Activated CD4-positive, alpha-beta memory T cell treated with anti-CD3 and anti-CD28 coated beads for 36 hours (primary cell): ENCODE measurements around the gene GDPD4. TPM values are rescaled to one million over a fixed set of nuclear protein-coding genes. Genes with fewer than 3 reads are reported as not detected.

ENCODE experiments used
- CTCF ChIA-PET: fragments of 350-600 bp; sonication (Branson Sonifier 250); formaldehyde crosslinking; loops from one replicate; lab custom pipeline; 2021; ENCODE audit warnings: antibody characterized with exemption, inconsistent platforms; lab: Charles Lee
- POLR2A ChIA-PET: fragments of 350-600 bp; sonication (Branson Sonifier 250); formaldehyde crosslinking; loops from one replicate; lab custom pipeline; 2021; ENCODE audit warnings: antibody characterized with exemption; lab: Charles Lee
- DNase-seq: peaks from one replicate; pipeline ENCODE4 v3.0.0-alpha.2; 2020
- H3K27ac Mint-ChIP-seq: one replicate; pipeline ENCODE4 v1.8.0; 2021; ENCODE audit warnings: mixed read lengths
- H3K27me3 Mint-ChIP-seq: one replicate; pipeline ENCODE4 v1.8.0; 2021; ENCODE audit warnings: mixed read lengths
- H3K36me3 Mint-ChIP-seq: one replicate; pipeline ENCODE4 v1.8.0; 2021; ENCODE audit warnings: mixed read lengths
- H3K4me1 Mint-ChIP-seq: one replicate; pipeline ENCODE4 v1.8.0; 2021; ENCODE audit warnings: low read depth, mixed read lengths
- H3K4me3 Mint-ChIP-seq: one replicate; pipeline ENCODE4 v1.8.0; 2021; ENCODE audit warnings: mild to moderate bottlenecking, mixed read lengths
- H3K9me3 Mint-ChIP-seq: one replicate; pipeline ENCODE4 v1.8.0; 2021; ENCODE audit warnings: mixed read lengths
- intact Hi-C: fragments of 100-400 bp; cut with micrococcal nuclease; formaldehyde crosslinking; loops from one replicate; pipeline ENCODE4 v1.15.1; 2023
- total RNA-seq, 2 experiments: library from RNA; stranded (reverse); gene quantifications; one replicate each; pipeline ENCODE4 v1.2.3, GENCODE V29; 2021

The GDPD4 gene
- total RNA-seq, 2 experiments from 2014 or later, result not detected

- no peaks in the 10 kb centered on the region for H3K36me3 Mint-ChIP-seq
- intact Hi-C loops, result no loop called here
- DNase-seq, result no peak
- H3K4me1 Mint-ChIP-seq, result no peaks in the 10 kb centered on the region
- no peaks in the 10 kb centered on the region for H3K9me3 Mint-ChIP-seq
- H3K27ac Mint-ChIP-seq, result no peak overlapping the region
- H3K27me3 Mint-ChIP-seq, result peaks cover 9% of the 10 kb centered on the region
- ChIA-PET POLR2A (no interaction called here), CTCF (no interaction called here)
- no peak overlapping the region for H3K4me3 Mint-ChIP-seq
Measured at GRCh38 chr11:77217156-77217555, 84.3 kb downstream of the GDPD4 start.

DNA sequence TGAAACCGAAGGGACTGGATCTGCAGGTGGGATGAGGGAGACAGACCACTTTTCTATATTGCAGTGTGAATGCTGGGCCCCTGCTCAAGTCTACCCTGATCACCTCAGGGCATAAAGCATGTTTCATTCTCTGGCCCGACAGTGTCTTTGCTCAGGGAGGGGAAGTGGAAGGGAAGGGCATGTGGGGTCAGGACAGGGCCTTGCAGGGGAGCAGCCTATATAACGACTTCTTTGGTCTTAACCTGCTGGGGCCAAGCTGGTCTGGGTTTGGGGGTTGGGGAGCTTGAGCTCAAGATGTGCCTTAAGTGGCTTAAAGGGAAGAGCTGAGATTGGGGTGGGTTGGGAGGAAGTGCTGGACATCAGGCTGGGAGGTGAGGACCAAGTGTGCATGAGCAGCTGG lies 86.4 kb downstream of the GDPD4 start:
- intact Hi-C loops, result no loop called here
- Mint-ChIP-seq H3K27ac (no peak overlapping the region), H3K9me3 (no peaks in the 10 kb centered on the region), H3K4me1 (no peaks in the 10 kb centered on the region), H3K27me3 (no peaks in the 10 kb centered on the region), H3K36me3 (no peaks in the 10 kb centered on the region), H3K4me3 (no peak overlapping the region)
- POLR2A ChIA-PET, result no interaction called here
- DNase-seq, result no peak
- CTCF ChIA-PET, result no interaction called here

DNA sequence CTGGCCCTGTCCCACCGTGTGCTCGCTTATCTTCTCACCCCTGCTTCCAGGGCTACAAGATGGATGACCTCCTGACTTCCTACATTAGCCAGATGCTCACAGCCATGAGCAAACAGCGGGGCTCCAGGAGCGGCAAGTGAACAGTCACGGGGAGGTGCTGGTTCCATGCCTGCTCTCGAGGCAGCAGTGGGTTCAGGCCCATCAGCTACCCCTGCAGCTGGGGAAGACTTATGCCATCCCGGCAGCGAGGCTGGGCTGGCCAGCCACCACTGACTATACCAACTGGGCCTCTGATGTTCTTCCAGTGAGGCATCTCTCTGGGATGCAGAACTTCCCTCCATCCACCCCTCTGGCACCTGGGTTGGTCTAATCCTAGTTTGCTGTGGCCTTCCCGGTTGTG lies 86.9 kb downstream of the GDPD4 start:
- Mint-ChIP-seq H3K27me3 (no peaks in the 10 kb centered on the region), H3K4me3 (no peak overlapping the region), H3K36me3 (no peaks in the 10 kb centered on the region), H3K9me3 (no peaks in the 10 kb centered on the region), H3K27ac (no peak overlapping the region), H3K4me1 (no peaks in the 10 kb centered on the region)
- no peak for DNase-seq
- intact Hi-C loops, result no loop called here
- POLR2A ChIA-PET, result no interaction called here
- CTCF ChIA-PET, result no interaction called here

DNA sequence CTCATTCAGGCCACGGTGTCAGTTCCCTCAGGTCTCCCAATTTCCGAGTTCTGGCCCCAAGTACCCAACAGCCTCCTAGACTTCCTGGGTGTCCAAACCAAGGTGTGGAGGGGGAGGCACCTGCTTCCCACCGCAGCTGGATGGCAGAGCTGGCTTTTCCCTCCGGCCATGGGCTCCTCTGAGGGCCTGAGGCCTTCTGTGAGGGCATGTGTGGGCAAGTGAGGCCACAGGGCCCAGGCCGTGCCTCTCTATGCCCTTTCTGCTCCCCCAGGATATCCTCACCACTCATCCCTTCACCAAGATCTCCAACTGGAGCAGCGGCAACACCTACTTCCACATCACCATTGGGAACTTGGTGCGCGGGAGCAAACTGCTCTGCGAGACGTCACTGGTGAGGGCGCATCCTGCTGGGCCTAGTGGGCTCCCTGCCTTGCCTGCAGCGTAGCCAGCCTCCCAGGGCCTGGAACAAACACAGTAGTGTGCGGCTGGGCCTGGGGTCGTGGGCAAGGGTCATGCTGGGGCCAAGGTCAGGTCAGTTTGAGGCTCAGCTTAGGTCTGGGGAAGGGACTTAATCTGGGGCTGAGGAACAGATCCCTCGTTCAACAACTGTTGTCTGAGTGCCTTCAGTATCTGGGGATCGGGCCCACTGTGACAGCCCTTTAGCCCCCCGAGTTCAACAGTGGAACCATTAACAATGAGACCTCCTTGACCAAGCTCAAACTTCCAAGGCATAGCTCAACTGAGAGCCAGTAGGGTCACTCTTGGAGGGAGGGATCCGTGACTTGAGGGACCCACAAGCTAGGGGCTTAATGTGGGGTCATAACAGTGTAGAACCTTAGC lies 87.7 kb downstream of the GDPD4 start:
- DNase-seq, result no peak
- no peaks in the 10 kb centered on the region for H3K4me1 Mint-ChIP-seq
- no peaks in the 10 kb centered on the region for H3K27me3 Mint-ChIP-seq
- ChIA-PET POLR2A (no interaction called here), CTCF (no interaction called here)
- no peaks in the 10 kb centered on the region for H3K9me3 Mint-ChIP-seq
- H3K27ac Mint-ChIP-seq, result no peak overlapping the region
- no peaks in the 10 kb centered on the region for H3K36me3 Mint-ChIP-seq
- no peak overlapping the region for H3K4me3 Mint-ChIP-seq
- intact Hi-C loops, result no loop called here

DNA sequence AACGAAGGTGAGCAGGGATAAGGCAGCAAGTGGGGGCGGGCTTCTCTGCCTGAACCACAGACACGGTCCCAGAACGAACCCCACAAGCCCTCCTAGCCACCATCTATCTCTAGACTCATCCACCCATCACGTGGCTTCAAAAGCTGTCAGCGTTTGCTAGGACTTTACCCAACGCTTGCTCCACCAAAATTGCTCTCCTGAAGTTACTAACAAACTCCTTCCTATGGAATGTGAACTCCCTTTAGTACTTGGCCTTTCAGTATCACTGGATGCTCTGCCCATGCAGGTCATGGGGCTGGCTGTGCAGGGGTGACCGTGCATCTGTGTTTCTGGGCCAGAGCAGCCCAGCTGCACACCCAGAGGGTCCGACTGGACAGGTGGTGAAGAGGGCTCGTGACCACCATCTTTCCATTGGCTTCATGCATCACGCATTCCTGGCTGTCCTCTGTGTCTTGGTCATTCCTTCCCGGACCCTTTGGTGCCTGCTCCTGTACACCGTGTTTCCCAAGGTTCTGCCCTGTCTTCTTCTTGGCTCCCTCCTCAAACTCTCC lies 88.4 kb downstream of the GDPD4 start:
- Mint-ChIP-seq H3K36me3 (no peaks in the 10 kb centered on the region), H3K4me1 (no peaks in the 10 kb centered on the region), H3K27ac (no peak overlapping the region), H3K9me3 (no peaks in the 10 kb centered on the region), H3K27me3 (no peaks in the 10 kb centered on the region), H3K4me3 (no peak overlapping the region)
- DNase-seq, result no peak
- ChIA-PET POLR2A (no interaction called here), CTCF (no interaction called here)
- intact Hi-C loops, result no loop called here

GRCh38 chr11:77212314-77213007 lies 89.0 kb downstream of the GDPD4 start:
- H3K27ac Mint-ChIP-seq, result no peak overlapping the region

GRCh38 chr11:77211594-77212251 lies 89.8 kb downstream of the GDPD4 start:
- Mint-ChIP-seq H3K4me1 (no peaks in the 10 kb centered on the region), H3K27me3 (no peaks in the 10 kb centered on the region), H3K27ac (no peak overlapping the region), H3K4me3 (no peak overlapping the region), H3K9me3 (no peaks in the 10 kb centered on the region), H3K36me3 (no peaks in the 10 kb centered on the region)
- POLR2A ChIA-PET, result no interaction called here
- CTCF ChIA-PET, result interaction anchor here (1.1 kb wide), 1 partner anchor 85 kb away, joined by 3 read pairs; no protein-coding TSS in a partner anchor
- intact Hi-C loops, result no loop called here
- no peak for DNase-seq

More at GRCh38 chr11:77212314-77213007, 89.0 kb downstream of the GDPD4 start:
- Mint-ChIP-seq H3K4me3 (no peak overlapping the region), H3K27me3 (no peaks in the 10 kb centered on the region), H3K4me1 (no peaks in the 10 kb centered on the region), H3K9me3 (no peaks in the 10 kb centered on the region), H3K36me3 (no peaks in the 10 kb centered on the region)
- no peak for DNase-seq
- POLR2A ChIA-PET, result no interaction called here
- CTCF ChIA-PET, result interaction anchor here (1.1 kb wide), 1 partner anchor 85 kb away, joined by 3 read pairs; no protein-coding TSS in a partner anchor
- intact Hi-C loops, result no loop called here

DNA sequence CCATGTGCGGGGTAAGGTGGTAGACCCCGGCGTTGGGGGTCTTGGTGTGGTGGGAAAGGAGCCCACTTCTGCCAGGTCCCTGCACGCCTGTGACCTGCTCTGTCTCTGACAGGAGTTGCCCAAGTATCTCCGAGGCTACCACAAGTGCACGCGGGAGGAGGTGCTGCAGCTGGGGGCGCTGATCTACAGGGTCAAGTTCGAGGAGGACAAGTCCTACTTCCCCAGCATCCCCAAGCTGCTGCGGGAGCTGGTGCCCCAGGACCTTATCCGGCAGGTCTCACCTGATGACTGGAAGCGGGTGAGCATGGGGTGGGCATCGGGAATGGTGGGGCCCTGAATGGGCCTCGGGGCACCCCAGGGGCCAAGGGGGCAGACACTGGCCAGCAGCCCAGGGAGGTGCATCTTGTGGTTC lies 90.4 kb downstream of the GDPD4 start:
- H3K9me3 Mint-ChIP-seq, result no peaks in the 10 kb centered on the region
- H3K36me3 Mint-ChIP-seq, result no peaks in the 10 kb centered on the region
- no peak for DNase-seq
- POLR2A ChIA-PET, result no interaction called here
- H3K4me1 Mint-ChIP-seq, result no peaks in the 10 kb centered on the region
- no peaks in the 10 kb centered on the region for H3K27me3 Mint-ChIP-seq
- CTCF ChIA-PET, result interaction anchor here (1.1 kb wide), 1 partner anchor 84 kb away, joined by 3 read pairs; no protein-coding TSS in a partner anchor
- H3K4me3 Mint-ChIP-seq, result no peak overlapping the region
- H3K27ac Mint-ChIP-seq, result no peak overlapping the region
- intact Hi-C loops, result no loop called here

DNA sequence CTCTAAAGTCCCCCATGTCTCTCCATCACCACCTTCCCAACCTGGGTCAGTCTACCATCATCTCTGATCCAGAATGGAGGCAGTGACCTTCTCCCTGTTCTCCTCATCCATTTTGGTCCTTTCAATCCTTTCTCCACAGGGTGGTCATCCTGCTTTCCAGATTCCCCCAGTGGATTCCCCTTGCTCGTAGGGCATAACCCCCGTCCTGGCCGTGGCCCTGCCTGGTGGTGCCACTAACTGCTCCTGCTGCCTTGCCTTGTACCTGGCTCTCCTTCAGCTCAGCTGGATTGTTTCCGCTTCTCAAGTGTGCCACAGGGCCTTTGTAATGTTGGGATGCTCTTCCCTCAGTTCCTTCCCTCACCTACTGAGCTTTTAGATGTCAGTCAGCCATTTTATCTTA lies 91.8 kb downstream of the GDPD4 start:
- H3K36me3 Mint-ChIP-seq, result no peaks in the 10 kb centered on the region
- no peak for DNase-seq
- no peaks in the 10 kb centered on the region for H3K9me3 Mint-ChIP-seq
- H3K27me3 Mint-ChIP-seq, result no peaks in the 10 kb centered on the region
- intact Hi-C loops, result no loop called here
- CTCF ChIA-PET, result no interaction called here
- H3K4me1 Mint-ChIP-seq, result no peaks in the 10 kb centered on the region
- POLR2A ChIA-PET, result no interaction called here
- H3K27ac Mint-ChIP-seq, result no peak overlapping the region
- no peak overlapping the region for H3K4me3 Mint-ChIP-seq

GRCh38 chr11:77208535-77208934 lies 93.0 kb downstream of the GDPD4 start:
- H3K4me1 Mint-ChIP-seq, result no peaks in the 10 kb centered on the region
- no peaks in the 10 kb centered on the region for H3K9me3 Mint-ChIP-seq
- CTCF ChIA-PET, result interaction anchor here (0.9 kb wide), 1 partner anchor 10 kb away, joined by 3 read pairs; no protein-coding TSS in a partner anchor
- H3K4me3 Mint-ChIP-seq, result no peak overlapping the region
- intact Hi-C loops, result no loop called here
- H3K27ac Mint-ChIP-seq, result no peak overlapping the region
- no peaks in the 10 kb centered on the region for H3K36me3 Mint-ChIP-seq
- no peaks in the 10 kb centered on the region for H3K27me3 Mint-ChIP-seq
- no peak for DNase-seq
- POLR2A ChIA-PET, result no interaction called here

GRCh38 chr11:77207618-77208313 lies 93.7 kb downstream of the GDPD4 start:
- Mint-ChIP-seq H3K4me3 (no peak overlapping the region), H3K36me3 (no peaks in the 10 kb centered on the region), H3K9me3 (no peaks in the 10 kb centered on the region), H3K4me1 (no peaks in the 10 kb centered on the region), H3K27me3 (no peaks in the 10 kb centered on the region), H3K27ac (no peak overlapping the region)
- ChIA-PET CTCF (no interaction called here), POLR2A (no interaction called here)
- intact Hi-C loops, result no loop called here
- no peak for DNase-seq
